Activated B cell treated with CpG ODN at 0.5 μM for 24 hours (primary cell): Measurements from ENCODE around the gene SMO. TPM values are rescaled to one million over a fixed set of nuclear protein-coding genes. Genes with fewer than 3 reads are reported as not detected.
"Not testable (repeated sequence)": the region's sequence is repeated elsewhere in the genome, so short reads cannot be mapped to it uniquely, and the experiment has no call there.

Experiments used
- ATAC-seq: fragments of 200-7000 bp; cut with Tn5 transposase; one replicate; pipeline ENCODE4 v1.10.0; 2021; ENCODE audit warnings: low read depth, mild to moderate bottlenecking, moderate library complexity
- CTCF ChIA-PET: fragments of 350-600 bp; sonication (Branson Sonifier 250); formaldehyde crosslinking; loops from one replicate; lab custom pipeline; 2021; ENCODE audit warnings: antibody characterized with exemption; lab: Charles Lee
- POLR2A ChIA-PET: fragments of 350-600 bp; sonication (Branson Sonifier 250); formaldehyde crosslinking; loops from one replicate; lab custom pipeline; 2021; ENCODE audit warnings: antibody characterized with exemption; lab: Charles Lee
- DNase-seq: peaks from one replicate; pipeline ENCODE4 v3.0.0; 2022
- H3K27ac Mint-ChIP-seq: one replicate; pipeline ENCODE4 v1.8.0; 2020; ENCODE audit warnings: mixed read lengths
- H3K27me3 Mint-ChIP-seq: one replicate; pipeline ENCODE4 v1.8.0; 2021; ENCODE audit warnings: mixed read lengths
- H3K36me3 Mint-ChIP-seq: one replicate; pipeline ENCODE4 v1.8.0; 2021; ENCODE audit warnings: low read depth, mixed read lengths
- H3K4me1 Mint-ChIP-seq: one replicate; pipeline ENCODE4 v1.8.0; 2021; ENCODE audit warnings: mixed read lengths
- H3K4me3 Mint-ChIP-seq: one replicate; pipeline ENCODE4 v1.8.0; 2020; ENCODE audit warnings: mild to moderate bottlenecking, mixed read lengths
- H3K9me3 Mint-ChIP-seq: one replicate; pipeline ENCODE4 v1.8.0; 2020; ENCODE audit warnings: mixed read lengths
- intact Hi-C: fragments of 100-400 bp; cut with micrococcal nuclease; formaldehyde crosslinking; loops from one replicate; pipeline ENCODE4 v1.15.1; 2024
- total RNA-seq: library from RNA; stranded (reverse); gene quantifications from 2 replicates; pipeline ENCODE4 v1.2.3, GENCODE V29; 2022
- TF ChIP-seq, protein P1 (sequence below): fragments of 200-600 bp; IDR thresholded peaks from one replicate; pipeline ENCODE4 v1.8.0; 2022; ENCODE audit warnings: antibody characterized with exemption, mild to moderate bottlenecking

The SMO gene
- total RNA-seq, 1 donor from 2014 or later = 1.8 TPM

DNA sequence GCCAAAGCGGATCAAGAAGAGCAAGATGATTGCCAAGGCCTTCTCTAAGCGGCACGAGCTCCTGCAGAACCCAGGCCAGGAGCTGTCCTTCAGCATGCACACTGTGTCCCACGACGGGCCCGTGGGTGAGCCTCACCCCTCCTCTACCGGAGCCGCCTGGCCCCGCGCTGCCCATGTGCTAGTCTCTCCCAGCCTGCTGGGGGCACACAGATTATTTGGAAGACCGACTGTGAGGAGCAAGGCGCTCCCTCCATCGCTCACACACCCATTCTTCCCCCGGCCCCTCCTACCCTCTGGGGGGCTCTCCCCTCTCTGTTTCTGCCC, 22.5 kb downstream of the SMO start:
- Mint-ChIP-seq H3K36me3 (no peaks in the 10 kb centered on the region), H3K27ac (no peak overlapping the region), H3K4me3 (no peak overlapping the region), H3K9me3 (no peaks in the 10 kb centered on the region), H3K4me1 (peaks cover 3% of the 10 kb centered on the region), H3K27me3 (no peaks in the 10 kb centered on the region)
- TF ChIP-seq, protein P1, sequence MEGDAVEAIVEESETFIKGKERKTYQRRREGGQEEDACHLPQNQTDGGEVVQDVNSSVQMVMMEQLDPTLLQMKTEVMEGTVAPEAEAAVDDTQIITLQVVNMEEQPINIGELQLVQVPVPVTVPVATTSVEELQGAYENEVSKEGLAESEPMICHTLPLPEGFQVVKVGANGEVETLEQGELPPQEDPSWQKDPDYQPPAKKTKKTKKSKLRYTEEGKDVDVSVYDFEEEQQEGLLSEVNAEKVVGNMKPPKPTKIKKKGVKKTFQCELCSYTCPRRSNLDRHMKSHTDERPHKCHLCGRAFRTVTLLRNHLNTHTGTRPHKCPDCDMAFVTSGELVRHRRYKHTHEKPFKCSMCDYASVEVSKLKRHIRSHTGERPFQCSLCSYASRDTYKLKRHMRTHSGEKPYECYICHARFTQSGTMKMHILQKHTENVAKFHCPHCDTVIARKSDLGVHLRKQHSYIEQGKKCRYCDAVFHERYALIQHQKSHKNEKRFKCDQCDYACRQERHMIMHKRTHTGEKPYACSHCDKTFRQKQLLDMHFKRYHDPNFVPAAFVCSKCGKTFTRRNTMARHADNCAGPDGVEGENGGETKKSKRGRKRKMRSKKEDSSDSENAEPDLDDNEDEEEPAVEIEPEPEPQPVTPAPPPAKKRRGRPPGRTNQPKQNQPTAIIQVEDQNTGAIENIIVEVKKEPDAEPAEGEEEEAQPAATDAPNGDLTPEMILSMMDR = no peak
- DNase-seq (no peak), ATAC-seq (no peak)
- ChIA-PET POLR2A (interaction anchor here (1.6 kb wide), 1 partner anchor 42 kb away, joined by 4 read pairs; no protein-coding TSS in a partner anchor), CTCF (interaction anchor here (0.7 to 3.3 kb wide), 11 partner anchors 44 to 864 kb away, joined by 3 to 27 read pairs (median 4); no protein-coding TSS in a partner anchor)
- intact Hi-C loops = loop anchor here (1.0 to 10.0 kb wide), 9 partner anchors 22 to 736 kb away; partner anchors contain the start of genes METTL2B and SMO

DNA sequence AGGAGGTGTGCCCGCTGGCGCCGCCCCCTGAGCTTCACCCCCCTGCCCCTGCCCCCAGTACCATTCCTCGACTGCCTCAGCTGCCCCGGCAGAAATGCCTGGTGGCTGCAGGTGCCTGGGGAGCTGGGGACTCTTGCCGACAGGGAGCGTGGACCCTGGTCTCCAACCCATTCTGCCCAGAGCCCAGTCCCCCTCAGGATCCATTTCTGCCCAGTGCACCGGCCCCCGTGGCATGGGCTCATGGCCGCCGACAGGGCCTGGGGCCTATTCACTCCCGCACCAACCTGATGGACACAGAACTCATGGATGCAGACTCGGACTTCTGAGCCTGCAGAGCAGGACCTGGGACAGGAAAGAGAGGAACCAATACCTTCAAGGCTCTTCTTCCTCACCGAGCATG, 23.7 kb downstream of the SMO start:
- CTCF ChIA-PET = interaction anchor here (2.1 to 2.7 kb wide), 2 partner anchors 46 to 48 kb away, joined by 5 to 13 read pairs; no protein-coding TSS in a partner anchor
- intact Hi-C loops = loop anchor here (5.0 to 10.0 kb wide), 2 partner anchors 370 to 737 kb away; partner anchors contain the start of gene METTL2B
- Mint-ChIP-seq H3K27me3 (no peaks in the 10 kb centered on the region), H3K4me3 (no peak overlapping the region), H3K27ac (no peak overlapping the region), H3K4me1 (peaks cover 3% of the 10 kb centered on the region), H3K9me3 (no peaks in the 10 kb centered on the region), H3K36me3 (no peaks in the 10 kb centered on the region)
- ATAC-seq (no peak), DNase-seq (no peak)
- TF ChIP-seq, protein P1 = no peak
- POLR2A ChIA-PET = no interaction called here

DNA sequence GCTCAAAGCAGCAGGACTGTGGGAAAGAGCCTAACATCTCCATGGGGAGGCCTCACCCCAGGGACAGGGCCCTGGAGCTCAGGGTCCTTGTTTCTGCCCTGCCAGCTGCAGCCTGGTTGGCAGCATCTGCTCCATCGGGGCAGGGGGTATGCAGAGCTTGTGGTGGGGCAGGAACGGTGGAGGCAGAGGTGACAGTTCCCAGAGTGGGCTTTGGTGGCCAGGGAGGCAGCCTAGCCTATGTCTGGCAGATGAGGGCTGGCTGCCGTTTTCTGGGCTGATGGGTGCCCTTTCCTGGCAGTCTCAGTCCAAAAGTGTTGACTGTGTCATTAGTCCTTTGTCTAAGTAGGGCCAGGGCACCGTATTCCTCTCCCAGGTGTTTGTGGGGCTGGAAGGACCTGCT, 24.2 kb downstream of the SMO start:
- H3K4me1 Mint-ChIP-seq = peaks cover 3% of the 10 kb centered on the region
- ChIA-PET CTCF (interaction anchor here (1.0 to 2.1 kb wide), 3 partner anchors 46 to 86 kb away, joined by 3 to 12 read pairs (median 5); no protein-coding TSS in a partner anchor), POLR2A (no interaction called here)
- no peaks in the 10 kb centered on the region for H3K27me3 Mint-ChIP-seq
- no peak for DNase-seq
- H3K27ac Mint-ChIP-seq = no peak overlapping the region
- intact Hi-C loops = loop anchor here (5.0 to 10.0 kb wide), 2 partner anchors 370 to 738 kb away; partner anchors contain the start of gene METTL2B
- no peak for ATAC-seq
- no peak overlapping the region for H3K4me3 Mint-ChIP-seq
- H3K9me3 Mint-ChIP-seq = no peaks in the 10 kb centered on the region
- TF ChIP-seq, protein P1 = no peak
- no peaks in the 10 kb centered on the region for H3K36me3 Mint-ChIP-seq

DNA sequence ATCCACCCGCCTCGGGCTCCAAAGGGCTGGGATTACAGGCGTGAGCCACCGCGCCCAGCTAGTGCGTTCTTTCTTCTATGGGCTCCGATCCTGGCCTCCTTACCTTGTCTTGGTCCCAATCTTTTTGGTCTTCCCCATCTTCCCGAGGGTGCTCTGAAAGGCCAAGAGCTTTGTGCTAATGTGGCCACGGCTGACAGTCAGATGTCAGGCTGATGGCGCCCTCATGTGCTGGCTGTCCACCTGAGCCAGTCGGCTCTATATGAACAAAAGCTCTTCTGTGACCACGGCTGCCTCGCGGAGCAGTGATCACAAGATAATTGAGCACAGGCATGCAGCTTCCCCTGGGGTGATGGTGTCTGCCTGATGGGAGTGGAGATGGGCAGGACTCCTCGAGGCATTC, 25.4 kb downstream of the SMO start:
- TF ChIP-seq, protein P1 = no peak
- DNase-seq (no peak), ATAC-seq (no peak)
- Mint-ChIP-seq H3K4me1 (peaks cover 5% of the 10 kb centered on the region), H3K27ac (no peak overlapping the region), H3K9me3 (no peaks in the 10 kb centered on the region), H3K36me3 (no peaks in the 10 kb centered on the region), H3K27me3 (no peaks in the 10 kb centered on the region), H3K4me3 (no peak overlapping the region)
- ChIA-PET CTCF (interaction anchor here (0.7 to 2.1 kb wide), 5 partner anchors 50 to 739 kb away, joined by 3 to 12 read pairs (median 5); no protein-coding TSS in a partner anchor), POLR2A (no interaction called here)
- intact Hi-C loops = loop anchor here (5.0 to 10.0 kb wide), 2 partner anchors 372 to 739 kb away; partner anchors contain the start of gene METTL2B

DNA sequence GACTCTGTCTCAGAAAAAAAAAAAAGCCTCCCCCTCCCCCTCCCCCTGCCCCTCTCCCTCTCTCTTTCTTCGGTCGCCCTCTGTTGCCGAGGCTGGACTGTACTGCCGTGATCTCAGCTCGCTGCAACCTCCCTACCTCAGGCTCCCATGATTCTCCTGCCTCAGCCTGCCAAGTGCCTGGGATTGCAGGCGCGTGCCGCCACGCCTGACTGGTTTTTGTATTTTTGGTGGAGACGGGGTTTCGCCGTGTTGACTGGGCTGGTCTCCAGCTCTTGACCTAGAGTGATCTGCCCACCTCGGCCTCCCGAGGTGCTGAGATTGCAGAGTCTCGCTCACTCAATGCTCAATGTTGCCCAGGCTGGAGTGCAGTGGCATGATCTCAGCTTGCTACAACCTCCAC, 27.3 kb downstream of the SMO start:
- DNase-seq, H3K9me3 Mint-ChIP-seq, H3K27ac Mint-ChIP-seq, ATAC-seq, H3K36me3 Mint-ChIP-seq, H3K4me3 Mint-ChIP-seq, H3K4me1 Mint-ChIP-seq, H3K27me3 Mint-ChIP-seq, POLR2A ChIA-PET: not testable (repeated sequence)
- intact Hi-C loops = loop anchor here (5.0 to 10.0 kb wide), 2 partner anchors 422 to 741 kb away; partner anchors contain the start of gene METTL2B
- CTCF ChIA-PET = interaction anchor here (1.2 to 1.7 kb wide), 3 partner anchors 56 to 83 kb away, joined by 3 to 6 read pairs (median 3); no protein-coding TSS in a partner anchor

DNA sequence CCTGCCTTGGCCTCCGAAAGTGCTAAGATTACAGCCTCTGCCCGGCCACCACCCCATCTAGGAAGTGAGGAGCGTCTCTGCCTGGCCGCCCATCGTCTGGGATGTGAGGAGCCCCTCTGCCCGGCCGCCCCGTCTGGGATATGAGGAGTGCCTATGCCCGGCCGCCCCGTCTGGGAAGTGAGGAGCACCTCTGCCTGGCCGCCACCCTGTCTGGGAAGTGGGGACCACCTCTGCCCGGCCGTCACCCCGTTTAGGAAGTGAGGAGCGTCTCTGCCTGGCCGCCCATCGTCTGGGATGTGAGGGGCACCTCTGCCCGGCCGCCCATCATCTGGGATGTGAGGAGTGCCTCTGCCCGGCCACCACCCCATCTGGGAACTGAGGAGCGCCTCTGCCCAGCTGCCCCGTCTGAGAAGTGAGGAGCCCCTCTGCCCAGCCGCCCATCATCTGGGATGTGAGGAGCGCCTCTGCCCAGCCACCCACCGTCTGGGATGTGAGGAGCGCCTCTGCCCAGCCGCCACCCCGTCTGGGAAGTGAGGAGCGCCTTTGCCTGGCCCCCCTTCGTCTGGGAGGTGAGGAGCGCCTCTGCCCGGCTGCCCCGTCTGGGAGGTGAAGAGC, 27.8 kb downstream of the SMO start:
- H3K9me3 Mint-ChIP-seq, POLR2A ChIA-PET, H3K27ac Mint-ChIP-seq, H3K4me3 Mint-ChIP-seq, H3K4me1 Mint-ChIP-seq, H3K27me3 Mint-ChIP-seq, DNase-seq, H3K36me3 Mint-ChIP-seq, ATAC-seq: not testable (repeated sequence)
- CTCF ChIA-PET = interaction anchor here (1.7 to 10.5 kb wide), 2 partner anchors 56 kb away, joined by 6 to 169 read pairs; no protein-coding TSS in a partner anchor
- intact Hi-C loops = loop anchor here (5.0 to 10.0 kb wide), 2 partner anchors 421 to 741 kb away; partner anchors contain the start of gene METTL2B

DNA sequence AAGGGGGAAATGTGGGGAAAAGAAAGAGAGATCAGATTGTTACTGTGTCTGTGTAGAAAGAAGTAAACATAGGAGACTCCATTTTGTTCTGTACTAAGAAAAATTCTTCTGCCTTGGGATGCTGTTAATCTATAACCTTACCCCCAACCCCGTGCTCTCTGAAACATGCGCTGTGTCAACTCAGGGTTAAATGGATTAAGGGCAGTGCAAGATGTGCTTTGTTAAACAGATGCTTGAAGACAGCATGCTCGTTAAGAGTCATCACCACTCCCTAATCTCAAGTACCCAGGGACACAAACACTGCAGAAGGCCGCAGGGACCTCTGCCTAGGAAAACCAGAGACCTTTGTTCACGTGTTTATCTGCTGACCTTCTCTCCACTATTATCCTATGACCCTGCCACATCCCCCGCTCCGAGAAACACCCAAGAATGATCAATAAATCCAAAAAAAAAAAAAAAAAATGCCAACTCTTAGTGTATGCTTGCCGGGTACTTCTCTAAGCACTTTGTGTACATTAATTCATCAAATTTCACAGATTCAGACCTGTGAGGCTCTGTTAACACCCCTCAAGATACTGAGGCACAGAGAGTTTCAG, 28.5 kb downstream of the SMO start:
- ATAC-seq, H3K9me3 Mint-ChIP-seq, DNase-seq, H3K27me3 Mint-ChIP-seq, H3K27ac Mint-ChIP-seq, H3K4me3 Mint-ChIP-seq, H3K36me3 Mint-ChIP-seq, H3K4me1 Mint-ChIP-seq, POLR2A ChIA-PET: not testable (repeated sequence)
- CTCF ChIA-PET = interaction anchor here (0.6 to 10.5 kb wide), 8 partner anchors 15 to 255 kb away, joined by 3 to 169 read pairs (median 16); no protein-coding TSS in a partner anchor
- intact Hi-C loops = loop anchor here (5.0 to 10.0 kb wide), 2 partner anchors 420 to 742 kb away; partner anchors contain the start of gene METTL2B
